Esophagus squamous epithelium (tissue), 5 donors: ENCODE results near the gene PRKAR1B. TPM values are rescaled to one million over a fixed set of nuclear protein-coding genes. Genes with fewer than 3 reads are reported as not detected.

ENCODE experiments used
- DNase-seq: peaks from one replicate; lab custom pipeline; 2025; lab: John Stamatoyannopoulos, UW
- H3K27ac ChIP-seq, 4 donors: fragments of 200-600 bp; sonication (generic); one replicate each; pipeline ENCODE4 v1.5.1; 2016 to 2019; ENCODE audit warnings: mild to moderate bottlenecking in 1 of 4
- H3K27me3 ChIP-seq, 4 donors: fragments of 200-600 bp; sonication (generic); 1 replicate in 3 of 4; 2 replicates in 1 of 4; pipeline versions ENCODE4 v1.5.1 to v1.6.0; 2017 to 2021; ENCODE audit warnings: antibody characterized with exemption in 1 of 4
- H3K36me3 ChIP-seq, 3 donors: fragments of 200-600 bp; sonication (generic); one replicate each; pipeline ENCODE4 v1.5.1; 2016 to 2019
- H3K4me1 ChIP-seq, 3 donors: fragments of 200-600 bp; sonication (generic); one replicate each; pipeline ENCODE4 v1.5.1; 2017 to 2019
- H3K4me3 ChIP-seq, 4 donors: fragments of 200-600 bp; sonication (generic); 1 replicate in 3 of 4; 2 replicates in 1 of 4; pipeline ENCODE4 v1.5.1; 2016 to 2019; ENCODE audit warnings: mild to moderate bottlenecking in 2 of 4, moderate library complexity in 1 of 4
- H3K9me3 ChIP-seq, 3 donors: fragments of 200-600 bp; sonication (generic); one replicate each; pipeline ENCODE4 v1.5.1; 2016 to 2019
- CTCF ChIP-seq, 6 experiments: fragments of 450-650 bp in 4 of 6; fragments of 200-600 bp in 2 of 6; sonication (generic) in 2 of 6; IDR thresholded peaks; one replicate each; pipeline ENCODE4 v1.5.1; 2016 to 2019; ENCODE audit warnings: antibody characterized with exemption in 6 of 6, mild to moderate bottlenecking in 4 of 6, moderate library complexity in 4 of 6
- POLR2A ChIP-seq, 4 donors: fragments of 450-650 bp; IDR thresholded peaks; one replicate each; pipeline ENCODE4 v1.6.1; 2017; ENCODE audit warnings: antibody characterized with exemption in 4 of 4, mild to moderate bottlenecking in 4 of 4, moderate library complexity in 3 of 4
- WGBS, 2 donors: methylation state at CpG; one replicate each; pipeline ENCODE4 v1.1.5; 2018; 5-methylcytosine and 5-hydroxymethylcytosine counted together
- intact Hi-C: fragments of 100-400 bp; cut with DNase I; formaldehyde crosslinking; loops from one replicate; pipeline ENCODE4 v1.15.0; 2022
- total RNA-seq, 4 donors: library from RNA; depleted of rRNA; stranded (reverse); fragments of >200 nt; gene quantifications; one replicate each; pipeline ENCODE4 v1.1.0, GENCODE V29; 2016
- donor health status: DM: yes; HTN: yes; CAD: no.

PRKAR1B gene
- total RNA-seq, 4 donors from 2014 or later, result 10.2 to 13.1 (median 12.5) TPM

- 98% methylated on average over 5 to 7 of the region's 7 CpGs for WGBS, 2 donors
- no peak for DNase-seq
- intact Hi-C loops, result no loop called here
- Histone ChIP-seq H3K4me3 (no peak overlapping the region), H3K9me3 (no peaks in the 10 kb centered on the region), H3K27me3 (no peaks in the 10 kb centered on the region), H3K27ac (no peak overlapping the region), H3K4me1 (peaks cover 0 to 6% (median 0%) of the 10 kb centered on the region in 3 donors), H3K36me3 (peaks cover 8 to 87% (median 23%) of the 10 kb centered on the region in 3 donors)
- no peak for TF ChIP-seq CTCF (IDR thresholded peaks at IDR 0.05)
- no peak for TF ChIP-seq POLR2A (IDR thresholded peaks at IDR 0.05)
Measured at GRCh38 chr7:765383-765782, 38.3 kb upstream of the PRKAR1B start.

GRCh38 chr7:763762-764161 is 36.7 kb upstream of the PRKAR1B start:
- 96% methylated on average over 12 of the region's 19 CpGs; no CpG with 5 or more reads in 1 of the 2 donors for WGBS, 2 donors
- H3K4me3 ChIP-seq, result no peak overlapping the region
- peaks cover 8 to 95% (median 23%) of the 10 kb centered on the region in 3 donors for H3K36me3 ChIP-seq
- H3K27me3 ChIP-seq, result no peaks in the 10 kb centered on the region
- no peak overlapping the region for H3K27ac ChIP-seq
- no peak for DNase-seq
- no peaks in the 10 kb centered on the region for H3K4me1 ChIP-seq
- TF ChIP-seq POLR2A (IDR thresholded peaks at IDR 0.05) (no peak), CTCF (IDR thresholded peaks at IDR 0.05) (no peak)
- H3K9me3 ChIP-seq, result no peaks in the 10 kb centered on the region
- intact Hi-C loops, result no loop called here

GRCh38 chr7:762885-763284 is 35.8 kb upstream of the PRKAR1B start:
- no peak for DNase-seq
- Histone ChIP-seq H3K36me3 (peaks cover 8 to 95% (median 23%) of the 10 kb centered on the region in 3 donors), H3K9me3 (no peaks in the 10 kb centered on the region), H3K27ac (no peak overlapping the region), H3K4me3 (no peak overlapping the region), H3K4me1 (no peaks in the 10 kb centered on the region), H3K27me3 (no peaks in the 10 kb centered on the region)
- TF ChIP-seq POLR2A (IDR thresholded peaks at IDR 0.05) (no peak), CTCF (IDR thresholded peaks at IDR 0.05) (no peak)
- 87 to 96% methylated on average over 3 of the region's 5 CpGs for WGBS, 2 donors
- intact Hi-C loops, result no loop called here

GRCh38 chr7:761631-762030 is 34.5 kb upstream of the PRKAR1B start:
- Histone ChIP-seq H3K27me3 (no peaks in the 10 kb centered on the region), H3K4me3 (no peak overlapping the region), H3K36me3 (peaks cover 21 to 99% (median 33%) of the 10 kb centered on the region in 3 donors), H3K4me1 (no peaks in the 10 kb centered on the region), H3K9me3 (no peaks in the 10 kb centered on the region), H3K27ac (no peak overlapping the region)
- 91 to 93% methylated on average over 6 to 7 of the region's 11 CpGs for WGBS, 2 donors
- no peak for TF ChIP-seq CTCF (IDR thresholded peaks at IDR 0.05)
- TF ChIP-seq POLR2A (IDR thresholded peaks at IDR 0.05), result no peak
- intact Hi-C loops, result no loop called here
- DNase-seq, result no peak

- H3K27me3 ChIP-seq, result no peaks in the 10 kb centered on the region
- TF ChIP-seq CTCF (IDR thresholded peaks at IDR 0.05), result no peak
- no peak for TF ChIP-seq POLR2A (IDR thresholded peaks at IDR 0.05)
- intact Hi-C loops, result no loop called here
- no peaks in the 10 kb centered on the region for H3K4me1 ChIP-seq
- no peak for DNase-seq
- no peak overlapping the region for H3K4me3 ChIP-seq
- WGBS, 2 donors, result 83 to 88% methylated on average over 2 to 3 of the region's 12 CpGs
- H3K9me3 ChIP-seq, result no peaks in the 10 kb centered on the region
- H3K27ac ChIP-seq, result no peak overlapping the region
- peaks cover 23 to 100% (median 33%) of the 10 kb centered on the region in 3 donors for H3K36me3 ChIP-seq
Measured at GRCh38 chr7:761101-761500, 34.0 kb upstream of the PRKAR1B start.
